NCI-H1092 treated with DMSO at 0.1 percent for 48 hours (cell line): ENCODE measurements around the gene METAP2.
"Not testable (repeated sequence)": the region's sequence is repeated elsewhere in the genome, so short reads cannot be mapped to it uniquely, and the experiment has no call there.

Experiments
- DNase-seq: peaks from one replicate; lab custom pipeline; 2025; lab: John Stamatoyannopoulos, UW

The METAP2 gene

DNA sequence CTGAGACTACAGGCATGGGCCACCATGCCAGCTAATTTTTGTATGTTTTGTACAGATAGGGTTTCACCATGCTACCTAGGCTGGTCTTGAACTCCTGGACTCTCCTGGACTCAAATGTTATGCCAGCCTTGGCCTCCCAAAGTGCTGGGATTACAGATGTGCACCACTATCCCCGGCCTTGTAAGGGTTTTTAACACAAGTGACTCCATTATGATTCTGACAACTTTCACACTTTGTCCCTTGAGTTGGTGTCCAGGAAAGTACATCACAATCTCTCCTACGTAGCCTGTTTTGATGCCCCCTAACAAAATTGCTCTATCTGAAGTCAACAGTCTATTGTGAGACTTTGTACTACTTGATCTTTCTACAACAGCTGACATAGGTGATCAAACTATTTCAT, 11.4 kb upstream of the METAP2 start:
- DNase-seq, result no peak

DNA sequence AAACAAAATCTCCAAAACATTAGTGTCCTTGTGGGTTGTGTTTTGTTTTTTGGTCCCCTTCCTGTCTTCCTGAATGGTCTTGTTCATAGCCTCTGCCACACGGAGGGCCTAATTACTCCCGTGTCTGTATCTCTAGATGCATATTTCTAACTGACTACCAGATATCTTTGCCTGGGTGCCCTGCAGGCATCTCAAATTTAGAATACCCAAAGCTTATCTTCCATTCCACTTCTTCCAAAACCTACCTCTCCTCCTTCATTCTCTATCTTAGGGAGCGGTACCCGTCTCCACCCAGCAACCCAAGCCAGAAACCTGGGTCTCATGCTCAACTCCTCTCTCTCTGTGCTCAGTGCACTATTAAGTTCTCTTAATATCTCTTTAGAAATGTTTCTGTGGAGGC, 10.9 kb upstream of the METAP2 start:
- DNase-seq, result no peak

DNA sequence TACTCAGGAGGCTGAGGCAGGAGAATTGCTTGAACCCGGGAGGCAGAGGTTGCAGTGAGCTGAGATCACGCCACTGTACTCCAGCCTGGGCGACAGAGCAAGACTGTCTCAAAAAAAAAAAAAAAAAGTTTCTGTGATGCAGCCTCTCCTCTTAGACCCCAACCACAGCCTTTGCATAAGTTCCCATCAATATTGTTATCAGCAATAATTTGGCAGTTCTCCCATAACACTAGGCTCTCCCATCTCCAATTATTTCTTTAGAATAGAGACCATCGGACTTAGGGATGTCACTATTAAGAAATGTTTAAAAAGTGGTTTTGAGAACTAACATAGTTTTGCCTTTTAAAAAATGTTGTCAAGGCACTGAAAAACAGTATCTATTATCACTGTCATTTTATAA, 10.2 kb upstream of the METAP2 start:
- DNase-seq, result not testable (repeated sequence)

DNA sequence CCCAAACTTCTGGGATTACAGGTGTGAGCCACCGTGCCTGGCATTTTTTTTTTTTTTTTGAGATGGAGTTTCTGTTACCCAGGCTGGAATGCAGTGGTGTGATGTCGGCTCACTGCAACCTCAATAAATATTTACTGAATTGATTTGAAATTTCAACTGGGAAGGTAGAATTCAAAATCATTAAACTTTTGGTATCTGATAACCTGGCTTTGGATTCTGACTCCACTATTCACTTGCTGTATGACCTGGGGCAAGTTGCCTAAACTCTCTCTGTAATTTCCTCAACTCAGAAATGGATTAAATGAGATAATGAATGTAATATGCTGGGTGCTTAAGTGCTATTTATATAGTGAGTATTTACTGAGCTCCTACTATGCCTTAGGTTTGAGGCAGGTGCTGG, 8.7 kb upstream of the METAP2 start:
- no peak for DNase-seq

DNA sequence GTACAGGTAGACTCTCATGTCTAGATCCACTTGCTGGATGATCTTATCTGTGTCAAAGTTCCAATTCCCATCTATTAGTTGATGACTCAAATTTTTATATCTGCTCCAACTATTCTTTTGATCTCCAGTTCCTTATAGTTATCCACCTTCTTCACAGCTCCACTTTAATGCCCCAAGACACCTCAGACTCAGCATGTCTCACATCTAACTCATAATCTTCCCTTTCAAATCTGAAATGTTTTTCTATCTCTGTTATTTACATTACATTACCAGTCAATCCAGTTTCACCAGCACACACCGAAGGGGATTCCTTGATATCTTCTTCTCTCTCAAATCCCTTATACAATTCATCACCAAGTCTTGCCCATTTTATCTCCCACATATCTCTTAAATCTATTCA, 3.7 kb upstream of the METAP2 start:
- no peak for DNase-seq

DNA sequence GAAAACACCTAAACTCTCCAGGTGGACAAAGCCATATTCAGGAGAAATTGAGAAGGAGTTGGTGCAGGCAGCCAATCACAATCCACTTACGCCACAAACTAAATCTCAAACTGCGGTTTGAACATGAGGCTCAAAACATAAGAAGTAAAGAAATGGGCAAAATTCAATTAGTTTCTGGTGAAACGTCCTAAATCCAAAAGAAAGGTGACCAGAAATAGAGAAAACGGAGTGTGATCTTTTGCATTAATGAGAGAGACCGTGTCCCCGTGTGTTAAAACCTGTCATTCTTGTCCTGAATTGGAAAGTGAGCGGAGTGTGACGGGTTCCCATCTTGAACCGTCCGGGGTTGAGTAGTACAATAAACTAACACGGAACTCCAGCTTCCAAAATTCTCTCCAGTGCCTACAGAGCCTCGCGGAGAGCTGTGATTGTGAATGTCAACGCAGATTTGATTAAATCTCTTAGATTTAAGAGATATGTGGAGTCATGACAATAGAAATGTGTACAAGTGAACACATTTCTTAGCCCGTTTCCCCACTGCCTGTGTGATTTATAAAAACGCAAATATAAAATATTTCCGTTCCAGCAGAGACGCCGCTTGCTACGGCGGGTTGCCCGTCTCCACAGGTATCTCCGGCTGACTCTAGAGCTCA, 595 bp upstream of the METAP2 start:
- peak; percentile 59 for DNase-seq

DNA sequence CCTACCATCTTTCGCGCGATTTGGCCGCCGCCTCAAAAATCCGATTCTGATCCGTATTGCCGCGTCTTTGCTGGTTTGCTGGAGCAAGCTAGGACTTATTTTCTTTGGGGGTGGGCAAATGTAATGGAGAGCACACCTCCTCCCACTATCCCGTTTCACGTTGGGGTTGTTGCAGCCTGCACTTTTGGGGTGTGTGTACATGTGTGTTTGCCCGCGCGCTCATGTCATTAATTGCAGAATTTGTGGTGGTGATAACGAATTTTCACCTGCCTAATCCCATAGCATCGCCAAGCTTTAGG, 657 bp downstream of the METAP2 start:
- DNase-seq, result no peak

DNA sequence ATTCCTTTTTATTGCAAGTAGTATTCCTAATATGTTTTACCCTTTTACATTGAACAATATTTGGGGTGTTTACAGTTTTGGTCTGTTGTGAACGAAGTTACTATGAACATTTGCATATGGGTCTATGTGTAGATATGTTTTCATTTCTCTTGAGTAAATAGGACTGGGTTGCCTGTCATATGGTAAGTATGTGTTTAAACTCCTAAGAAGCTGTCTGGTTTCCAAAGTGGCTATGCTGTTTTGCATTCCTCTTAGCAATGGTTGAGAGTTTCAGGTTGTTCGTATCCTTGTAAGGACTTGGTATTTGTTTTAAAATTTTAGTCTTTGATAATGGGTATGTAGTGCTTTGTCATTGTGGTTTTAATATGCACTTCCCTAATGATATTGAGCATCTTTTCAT, 6.3 kb downstream of the METAP2 start:
- no peak for DNase-seq

DNA sequence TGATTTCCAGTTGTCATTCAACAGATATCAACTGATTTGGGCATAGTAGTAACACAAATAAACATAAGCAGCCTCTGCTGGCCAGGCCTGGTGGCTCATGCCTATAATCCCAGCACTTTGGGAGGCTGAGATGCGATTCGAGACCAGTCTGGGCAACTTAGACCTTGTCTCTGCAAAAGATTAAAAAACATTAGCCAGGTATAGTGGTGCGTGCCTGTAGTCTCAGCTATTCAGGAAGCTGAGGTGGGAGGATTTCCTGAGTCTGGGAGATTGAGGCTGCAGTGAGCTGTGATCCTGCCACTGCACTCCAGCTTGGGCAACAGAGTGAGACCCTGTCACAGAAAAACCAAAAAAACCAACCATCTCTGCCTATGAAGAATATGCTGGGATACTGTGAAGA, 7.1 kb downstream of the METAP2 start:
- DNase-seq, result no peak

DNA sequence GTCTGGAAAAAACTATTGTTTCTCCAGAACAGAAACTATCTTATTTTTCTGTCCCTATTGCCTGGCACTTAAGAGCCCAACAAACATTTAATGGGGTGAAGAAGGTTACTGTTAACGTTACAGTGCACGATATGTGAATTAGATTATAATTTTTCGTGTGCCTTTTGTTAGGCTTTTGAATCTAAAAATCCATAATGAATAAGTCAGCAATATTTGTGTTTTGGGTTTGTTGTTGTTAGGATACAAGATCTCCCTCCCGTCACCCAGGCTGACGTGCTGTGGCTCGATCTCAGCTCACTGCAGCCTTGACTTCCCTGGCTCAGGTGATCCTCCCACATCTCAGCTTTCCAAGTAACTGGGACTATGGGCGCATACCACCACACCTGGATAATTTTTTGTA, 7.9 kb downstream of the METAP2 start:
- DNase-seq, result no peak

DNA sequence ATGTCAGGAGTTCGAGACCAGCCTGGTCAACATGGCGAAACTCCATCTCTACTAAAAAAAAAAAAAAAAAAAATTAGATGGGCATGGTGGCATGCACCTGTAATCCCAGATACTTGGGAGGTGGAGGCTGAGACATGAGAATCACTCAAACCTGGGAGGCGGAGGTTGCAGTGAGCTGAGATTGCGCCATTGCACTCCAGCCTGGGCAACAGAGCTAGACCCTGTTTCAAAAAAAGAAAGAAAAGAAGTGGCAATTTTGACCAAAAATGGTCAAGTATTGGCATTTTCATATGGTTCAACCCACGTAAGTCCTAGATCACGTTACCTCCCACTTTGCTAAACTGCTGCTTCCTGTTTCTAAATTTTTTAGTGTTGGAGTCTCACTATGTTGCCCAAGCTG, 8.6 kb downstream of the METAP2 start:
- DNase-seq, result not testable (repeated sequence)

DNA sequence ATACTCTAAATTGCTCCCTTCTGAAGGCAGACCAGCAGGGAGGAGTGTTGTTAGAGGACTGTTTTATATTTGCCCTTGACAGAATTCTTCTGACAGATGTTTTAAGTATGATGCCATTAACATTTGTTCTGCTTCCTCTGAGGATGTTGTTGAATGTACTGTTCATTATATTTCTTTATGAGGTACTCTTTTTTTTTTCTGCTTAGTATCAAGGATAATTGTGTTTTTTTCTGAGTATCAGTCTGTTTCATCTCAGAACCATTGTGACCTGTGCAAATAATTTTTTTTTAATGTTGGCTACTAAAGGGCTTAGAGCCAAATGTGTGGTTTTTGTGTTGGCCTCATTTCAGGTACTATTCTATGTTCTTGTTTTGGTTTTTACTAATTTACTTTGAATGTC, 10.6 kb downstream of the METAP2 start:
- no peak for DNase-seq

DNA sequence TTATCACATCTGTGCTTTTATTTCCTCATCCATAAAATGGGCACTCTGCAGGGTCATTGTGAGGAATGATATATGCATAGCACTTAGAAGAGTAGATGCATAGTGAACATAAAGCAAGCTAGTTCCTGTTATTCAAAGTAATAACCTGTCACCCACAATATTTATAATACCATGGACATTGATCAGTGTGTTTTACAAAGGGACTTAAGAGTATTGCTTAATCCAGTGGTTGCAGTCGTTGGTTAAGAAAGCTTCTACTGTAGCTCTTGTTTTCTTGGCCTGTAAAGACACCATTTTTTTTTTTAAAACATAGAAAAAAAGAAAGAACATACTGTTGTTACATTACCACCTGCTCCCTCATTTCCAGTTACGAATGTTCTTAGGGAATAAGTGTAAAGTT, 13.1 kb downstream of the METAP2 start:
- DNase-seq, result no peak

DNA sequence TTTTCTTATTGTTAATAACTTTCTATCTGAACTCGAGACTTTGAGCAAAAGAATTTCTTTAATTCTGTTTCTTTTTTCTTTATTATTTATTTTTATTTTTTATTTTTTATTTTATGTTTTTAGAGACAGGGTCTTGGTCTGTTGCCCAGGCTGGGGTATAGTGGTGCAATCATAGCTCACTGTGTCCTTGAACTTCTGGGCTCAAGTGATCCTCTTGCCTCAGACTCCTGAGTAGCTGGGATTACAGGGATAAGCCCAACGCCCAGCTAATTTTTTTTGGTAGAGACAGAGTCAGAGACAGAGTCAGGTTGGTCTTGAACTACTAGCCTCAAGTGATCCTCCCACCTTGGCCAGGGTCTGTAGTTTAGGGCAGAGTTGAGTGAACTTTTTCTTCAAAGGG, 18.5 kb downstream of the METAP2 start:
- DNase-seq, result no peak

DNA sequence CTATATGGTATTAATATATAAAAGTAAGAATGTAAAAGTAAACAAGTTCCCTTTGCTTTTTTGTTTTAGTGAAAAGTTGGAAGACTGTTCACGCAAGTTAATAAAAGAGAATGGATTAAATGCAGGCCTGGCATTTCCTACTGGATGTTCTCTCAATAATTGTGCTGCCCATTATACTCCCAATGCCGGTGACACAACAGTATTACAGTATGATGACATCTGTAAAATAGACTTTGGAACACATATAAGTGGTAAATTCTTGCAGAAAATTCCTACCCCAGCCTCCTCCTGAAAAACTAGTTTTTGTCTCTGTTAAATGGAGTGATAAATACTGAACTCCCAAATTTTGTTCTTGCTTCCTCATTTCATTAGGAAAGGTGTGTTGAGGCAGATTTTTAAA, 20.9 kb downstream of the METAP2 start:
- no peak for DNase-seq

DNA sequence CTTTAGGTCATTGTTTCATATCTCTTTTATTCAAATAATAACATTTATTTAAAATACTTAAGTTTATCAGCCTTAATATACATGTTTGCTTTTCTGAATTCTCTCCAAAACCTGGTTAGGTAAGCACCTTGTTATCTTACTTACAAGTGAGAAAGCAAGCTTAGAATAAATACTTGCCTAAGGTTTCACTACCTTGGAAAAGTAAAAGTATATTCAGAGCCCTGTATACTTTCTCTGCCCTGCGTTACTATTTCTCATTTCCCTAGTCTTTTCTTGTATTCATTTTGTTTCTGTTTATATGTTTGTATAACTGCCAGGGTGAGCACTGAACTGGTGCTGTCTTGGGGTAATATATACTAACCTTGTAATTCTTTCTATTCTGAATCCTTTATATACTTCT, 21.5 kb downstream of the METAP2 start:
- no peak for DNase-seq

DNA sequence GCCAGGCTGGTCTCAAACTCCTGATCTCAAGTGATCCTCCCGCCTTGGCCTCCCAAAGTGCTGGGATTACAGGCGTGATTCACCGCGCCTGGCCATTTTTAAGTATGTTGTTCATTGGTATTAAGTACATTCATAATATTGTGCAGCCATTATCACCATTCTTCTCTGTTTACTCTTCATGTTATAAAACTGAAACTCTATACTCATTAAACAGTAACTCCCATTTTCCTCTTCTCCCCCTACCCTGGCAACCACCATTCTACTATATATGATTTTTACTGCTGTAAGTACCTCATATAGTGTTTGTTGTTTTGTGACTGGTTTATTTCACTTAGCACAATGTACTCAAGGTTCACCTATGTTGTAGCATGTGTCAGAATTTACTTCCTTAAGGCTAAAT, 23.1 kb downstream of the METAP2 start:
- DNase-seq, result no peak

DNA sequence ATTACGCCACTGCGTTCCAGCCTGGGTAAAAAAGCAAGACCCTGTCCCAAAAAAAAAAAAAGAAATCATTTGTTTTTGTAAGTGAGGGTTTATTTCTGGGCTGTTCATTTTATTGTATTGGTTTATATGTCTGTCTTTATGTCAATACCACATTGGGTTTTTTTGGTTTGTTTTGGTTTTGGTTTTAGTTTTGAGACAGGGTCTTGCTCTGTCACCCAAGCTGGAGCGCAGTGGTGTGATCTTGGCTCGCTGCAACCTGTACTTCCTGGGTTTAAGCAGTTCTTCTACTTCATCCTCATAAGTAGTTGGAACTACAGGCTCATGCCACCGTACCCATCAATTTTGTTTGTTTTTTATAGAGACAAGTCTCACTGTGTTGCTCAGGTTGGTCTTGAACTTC, 25.0 kb downstream of the METAP2 start:
- no peak for DNase-seq

DNA sequence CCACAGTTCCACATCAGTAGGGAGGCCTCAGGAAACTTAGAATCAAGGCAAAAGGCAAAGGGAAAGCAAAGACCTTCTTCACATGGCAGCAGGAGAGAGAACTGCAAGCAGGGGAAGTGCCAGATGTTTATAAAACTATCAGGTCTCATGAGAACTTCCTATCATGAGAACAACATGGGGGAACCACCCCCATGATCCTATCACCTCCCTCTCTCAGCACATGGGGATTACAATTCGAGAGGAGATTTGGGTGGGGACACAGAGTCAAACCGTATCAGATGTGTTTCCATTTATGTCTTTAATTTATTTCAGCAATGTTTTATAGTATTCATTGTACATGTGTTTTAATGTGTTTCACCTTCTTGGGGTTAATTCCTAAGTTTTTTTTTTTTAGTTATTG, 25.8 kb downstream of the METAP2 start:
- DNase-seq, result no peak

DNA sequence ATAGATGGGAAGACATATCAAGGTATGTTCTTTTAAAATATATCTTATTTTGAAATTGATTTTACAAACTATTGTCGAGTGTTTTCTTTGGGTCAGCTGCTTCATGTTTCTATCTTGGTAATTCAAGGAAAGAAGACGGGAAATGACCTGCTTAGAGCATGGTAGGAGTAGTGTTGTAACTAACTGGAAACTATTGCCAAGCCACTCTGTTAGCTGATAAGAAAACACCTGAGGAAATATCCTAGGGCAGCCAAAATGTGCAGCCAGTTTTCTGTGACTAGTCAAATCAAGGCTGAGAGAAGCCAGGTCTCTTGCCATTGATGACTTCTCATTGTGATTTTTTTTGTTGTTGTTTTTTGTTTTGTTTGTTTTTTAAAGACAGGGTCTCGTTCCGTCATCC, 30.2 kb downstream of the METAP2 start:
- no peak for DNase-seq

DNA sequence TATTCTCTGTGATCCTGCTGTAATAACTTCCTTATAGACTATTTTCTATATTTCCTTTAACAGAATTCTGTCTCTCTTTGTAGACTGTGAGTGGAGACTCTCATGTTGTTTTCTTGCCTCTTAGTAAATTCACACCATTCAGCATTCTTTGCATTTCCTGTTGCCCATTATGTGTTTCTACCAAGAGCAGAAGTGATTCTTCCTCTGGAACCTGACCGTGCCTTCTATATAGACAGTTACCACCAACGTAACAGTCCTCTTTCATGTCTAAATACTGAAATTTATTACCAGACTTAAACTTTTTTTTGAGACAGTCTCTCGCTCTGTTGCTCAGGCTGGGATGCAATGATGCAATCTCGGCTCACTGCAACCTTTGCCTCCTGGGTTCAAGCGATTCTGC, 31.1 kb downstream of the METAP2 start:
- no peak for DNase-seq

DNA sequence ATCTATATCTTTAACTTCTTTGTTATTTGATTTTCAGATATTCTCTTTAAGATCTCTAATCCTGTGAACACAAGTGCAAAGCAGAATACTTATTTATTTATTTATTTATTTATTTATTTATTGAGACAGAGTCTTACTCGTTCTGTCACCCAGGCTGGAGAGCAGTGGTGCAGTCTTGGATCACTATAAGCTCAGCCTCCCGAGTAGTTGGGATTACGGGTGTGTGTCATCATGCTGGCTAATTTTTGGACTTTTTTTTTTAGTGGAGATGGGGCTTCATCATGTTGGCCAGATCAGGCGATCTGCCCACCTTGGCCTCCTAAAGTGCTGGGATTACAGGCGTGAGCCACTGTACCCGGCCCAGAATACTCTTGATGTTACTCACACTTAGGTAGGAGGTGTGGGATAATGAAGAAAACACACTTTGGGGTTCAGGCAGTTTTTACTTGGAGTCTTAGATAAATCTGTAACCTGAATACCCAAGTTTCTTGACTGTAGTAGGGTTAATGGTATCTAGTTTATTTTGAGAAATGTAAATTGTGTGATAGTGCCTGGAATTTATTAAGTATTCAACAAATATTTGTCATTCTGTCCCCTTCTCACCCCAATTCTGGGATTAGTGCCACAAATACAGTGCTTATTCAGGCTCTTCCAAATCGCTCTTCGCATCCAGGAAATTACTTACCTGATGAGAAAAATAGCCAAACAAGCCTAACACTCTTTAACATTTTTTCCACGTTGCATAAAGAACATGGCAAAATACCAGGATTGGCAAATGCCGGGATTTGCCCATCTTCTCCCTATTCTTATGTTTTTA, 33.0 kb downstream of the METAP2 start:
- no peak for DNase-seq

DNA sequence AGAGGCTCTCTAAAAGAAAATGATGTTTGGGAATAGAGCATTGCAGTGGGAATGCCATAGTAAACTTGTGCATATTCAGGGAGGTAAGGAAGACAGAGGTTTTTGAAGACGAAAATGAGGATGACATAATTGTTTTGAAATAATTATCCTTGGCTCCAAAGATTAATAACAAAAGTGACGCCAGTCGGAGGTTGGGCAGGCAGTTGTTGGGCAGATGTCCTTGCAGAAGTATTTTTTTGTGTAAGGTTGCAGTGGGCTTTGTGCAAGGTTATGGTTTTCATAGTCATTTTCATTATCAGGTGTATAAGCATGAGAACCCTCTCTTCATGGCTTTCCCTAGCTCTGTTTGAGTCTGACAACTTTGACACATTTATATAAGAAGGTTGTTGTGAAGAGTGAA, 35.3 kb downstream of the METAP2 start:
- no peak for DNase-seq

DNA sequence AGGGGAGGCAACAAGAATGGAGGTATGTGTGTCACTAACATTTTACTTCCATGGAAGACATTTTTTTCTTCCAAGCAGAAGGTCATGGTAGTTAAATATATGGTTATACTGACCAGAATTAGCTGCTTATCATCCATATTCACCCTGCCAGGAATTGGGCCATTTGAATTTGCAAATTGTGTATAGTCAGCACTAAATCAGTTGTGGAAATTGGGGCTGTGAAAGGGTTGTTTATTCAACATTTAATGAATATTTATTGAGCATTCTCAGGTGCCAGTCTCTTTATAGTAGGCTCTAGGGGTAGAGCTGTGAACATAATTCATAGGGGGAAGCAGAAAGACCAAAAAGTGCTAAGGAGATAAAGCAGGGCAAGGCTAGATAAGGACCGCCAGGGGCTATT, 38.0 kb downstream of the METAP2 start:
- no peak for DNase-seq
